T1000 (cell line): ENCODE data around the gene FBXO27.
"Not testable (repeated sequence)": the region's sequence is repeated elsewhere in the genome, so short reads cannot be mapped to it uniquely, and the experiment has no call there.

ENCODE experiments used
- DNase-seq: peaks from one replicate; lab custom pipeline; 2025; ENCODE audit warnings: mixed read lengths; lab: John Stamatoyannopoulos, UW

The FBXO27 gene

GRCh38 chr19:39038098-39038497, 5.7 kb upstream of the FBXO27 start:
- no peak for DNase-seq

GRCh38 chr19:39037194-39037593, 4.8 kb upstream of the FBXO27 start:
- no peak for DNase-seq

DNA sequence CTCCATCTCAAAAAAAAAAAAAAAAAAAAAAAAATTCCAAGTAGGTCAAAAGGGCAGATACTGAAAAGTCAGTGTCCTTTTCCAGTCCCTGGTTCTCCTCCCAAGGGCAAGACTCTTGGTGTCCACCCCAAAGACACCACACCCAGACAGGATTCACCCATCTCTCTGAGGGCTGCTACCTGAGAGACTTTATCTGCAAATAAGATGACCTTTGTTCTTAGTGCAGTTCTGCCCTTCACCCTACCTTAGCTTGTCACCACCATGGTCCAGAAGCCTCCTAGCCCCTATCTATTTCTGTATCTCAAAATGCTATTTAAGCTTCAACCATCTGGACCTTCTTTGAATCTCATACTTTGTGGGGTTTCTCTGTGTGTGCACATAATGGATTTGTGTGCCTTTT, 4.2 kb upstream of the FBXO27 start:
- DNase-seq = no peak

GRCh38 chr19:39031368-39032062, 834 bp downstream of the FBXO27 start:
- DNase-seq = peak; percentile 94

DNA sequence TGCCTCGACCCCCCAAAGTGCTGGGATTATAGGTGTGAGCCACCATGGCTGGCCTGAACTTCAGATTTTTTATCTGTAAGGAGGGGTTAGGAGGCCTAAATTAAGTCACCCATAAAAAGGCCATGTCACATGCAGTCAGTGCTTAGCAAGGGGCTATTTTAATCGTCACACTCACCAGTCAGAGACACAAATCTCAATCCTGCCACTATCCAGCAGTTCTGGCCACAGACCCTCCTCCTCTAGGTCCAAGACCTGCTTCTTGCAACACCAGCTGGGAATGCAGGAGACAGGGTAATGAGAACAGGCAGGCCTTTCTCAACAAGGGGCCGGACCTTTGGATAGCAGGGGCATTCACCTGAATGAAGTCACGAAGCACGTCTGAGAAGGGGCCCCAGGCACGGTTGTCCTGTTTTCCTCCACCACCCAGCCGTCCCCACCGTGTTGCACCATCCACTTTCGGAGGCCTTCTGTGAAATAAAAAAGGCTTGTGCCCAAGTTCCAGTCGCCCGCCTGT, 1.4 kb downstream of the FBXO27 start:
- DNase-seq = no peak

DNA sequence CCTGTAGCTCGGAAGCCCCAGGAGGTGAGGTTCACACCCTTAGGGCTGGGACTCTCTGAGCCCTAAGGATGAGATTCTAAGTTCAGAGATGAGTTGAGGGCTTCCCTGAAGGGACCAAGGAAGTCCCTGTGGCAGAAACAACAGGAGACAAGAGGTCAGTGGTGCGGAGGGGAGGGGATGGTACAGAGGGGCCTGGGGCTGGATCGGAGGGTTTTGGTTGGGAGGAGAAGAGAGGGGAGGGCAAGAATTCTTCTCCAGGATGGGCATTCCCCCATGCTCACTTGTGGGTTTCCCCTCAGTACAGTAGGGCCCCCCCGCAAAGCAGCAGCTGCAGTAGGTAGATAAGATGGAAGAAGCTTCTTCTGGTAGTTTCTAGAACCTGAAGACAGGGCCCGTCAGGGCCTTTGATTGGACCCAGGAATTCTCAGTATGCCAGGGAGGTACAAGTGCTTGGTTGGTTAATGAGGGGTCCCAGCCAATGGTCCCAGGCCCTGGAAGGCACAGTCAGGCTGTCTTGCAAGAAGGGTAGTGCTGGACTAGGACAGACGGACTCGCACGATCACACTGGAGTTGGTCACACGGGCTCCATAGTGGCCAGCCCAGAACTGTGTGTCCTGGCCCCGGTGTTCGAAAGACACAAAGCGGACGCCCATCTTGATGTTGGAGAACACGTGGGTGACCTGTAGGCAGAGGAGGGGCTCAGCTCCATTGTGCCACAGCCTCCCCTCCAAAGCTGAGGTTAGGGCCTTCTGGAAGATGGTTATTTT, 7.3 kb downstream of the FBXO27 start:
- DNase-seq = no peak

DNA sequence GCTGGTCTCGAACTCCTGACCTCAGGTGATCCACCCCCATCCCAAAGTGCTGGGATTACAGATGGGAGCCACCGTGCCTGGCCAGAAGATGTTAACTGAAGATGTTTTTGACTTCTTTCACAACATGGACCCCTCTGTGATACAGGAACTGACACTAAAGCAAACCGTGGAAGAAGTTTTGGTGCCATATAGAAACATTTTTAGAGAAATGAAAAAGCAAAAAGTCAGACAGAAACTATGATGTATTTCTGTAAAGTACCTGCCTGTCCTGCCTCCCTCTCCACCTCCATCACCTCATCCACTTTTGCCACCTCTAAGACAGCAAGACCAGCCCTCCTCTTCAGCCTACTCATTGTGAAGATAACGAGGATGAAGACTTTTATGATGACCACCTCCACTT, 11.3 kb downstream of the FBXO27 start:
- DNase-seq = no peak

DNA sequence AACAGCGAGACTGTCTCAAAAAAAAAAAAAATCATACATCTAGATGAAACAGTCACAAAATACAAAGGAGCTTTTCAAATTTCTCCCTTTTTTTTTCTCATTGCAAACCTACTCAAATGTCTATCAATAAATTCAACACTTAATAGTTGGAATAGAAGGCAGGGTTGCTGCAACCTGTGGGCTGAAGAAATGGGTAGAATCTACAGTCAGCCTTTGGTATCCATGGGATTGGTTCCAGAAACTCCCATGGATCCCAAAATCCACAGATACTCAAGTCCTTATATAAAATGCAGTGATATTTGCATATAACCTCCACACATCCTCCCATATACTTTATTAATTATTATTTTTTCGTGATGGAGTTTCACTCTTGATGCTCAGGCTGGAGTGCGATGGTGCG, 14.7 kb downstream of the FBXO27 start:
- no peak for DNase-seq

DNA sequence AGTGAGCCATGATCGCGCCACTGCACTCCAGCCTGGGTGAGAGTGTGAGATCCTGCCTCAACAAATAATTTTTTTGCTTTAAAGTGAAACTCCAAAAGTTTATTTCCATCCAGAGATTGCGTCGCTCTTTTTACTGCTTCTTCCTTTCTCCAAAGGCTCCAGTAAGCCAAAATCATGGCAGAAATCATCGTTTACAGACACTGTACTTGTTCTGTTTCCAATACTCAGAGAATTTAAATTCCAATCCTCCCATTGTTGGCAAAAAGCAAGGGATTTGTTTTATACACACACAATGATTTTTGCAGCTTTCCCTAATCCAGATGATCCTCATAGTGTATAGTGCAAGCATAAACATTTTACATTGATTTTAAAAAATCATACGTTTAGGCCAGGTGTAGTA, 15.3 kb downstream of the FBXO27 start:
- DNase-seq = no peak

DNA sequence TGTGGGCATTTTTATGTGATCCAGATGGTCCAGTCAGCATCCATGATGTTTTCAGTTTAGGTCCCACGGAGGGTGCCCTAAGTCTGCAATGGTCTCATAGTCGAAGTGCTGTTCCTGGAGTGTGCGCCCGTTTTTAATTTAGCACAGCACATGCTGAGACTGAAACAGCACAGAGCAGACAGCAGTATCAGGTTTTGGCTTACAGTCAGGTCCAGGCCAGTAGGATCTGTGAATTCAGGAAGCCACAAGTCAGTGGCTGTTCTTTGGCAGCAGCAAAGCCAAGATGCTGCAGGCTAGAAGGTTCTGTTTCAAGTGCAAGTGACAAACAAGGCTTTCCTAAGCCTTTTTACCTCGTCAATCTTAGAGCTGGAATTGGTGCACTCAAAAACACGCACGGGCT, 18.3 kb downstream of the FBXO27 start:
- DNase-seq = no peak

DNA sequence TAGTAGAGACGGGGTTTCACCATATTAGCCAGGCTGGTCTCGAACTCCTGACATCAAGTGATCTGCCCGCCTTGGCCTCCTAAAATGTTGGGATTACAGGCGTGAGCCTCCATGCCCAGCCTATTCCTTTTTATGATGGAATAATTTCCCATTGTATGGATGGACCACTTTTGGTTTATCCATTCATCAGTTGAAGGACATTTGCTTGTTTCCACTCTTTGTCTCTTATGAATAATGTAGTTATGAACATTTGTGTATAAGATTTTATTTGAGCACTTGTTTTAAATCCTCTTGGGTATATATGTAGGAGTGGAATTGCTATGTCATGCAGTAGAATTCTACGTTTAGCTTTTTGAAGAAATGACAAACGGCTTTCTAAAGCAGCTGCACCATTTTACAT, 23.3 kb downstream of the FBXO27 start:
- DNase-seq = no peak

- no peak for DNase-seq
Measured at GRCh38 chr19:39008137-39008536, 24.2 kb downstream of the FBXO27 start.

DNA sequence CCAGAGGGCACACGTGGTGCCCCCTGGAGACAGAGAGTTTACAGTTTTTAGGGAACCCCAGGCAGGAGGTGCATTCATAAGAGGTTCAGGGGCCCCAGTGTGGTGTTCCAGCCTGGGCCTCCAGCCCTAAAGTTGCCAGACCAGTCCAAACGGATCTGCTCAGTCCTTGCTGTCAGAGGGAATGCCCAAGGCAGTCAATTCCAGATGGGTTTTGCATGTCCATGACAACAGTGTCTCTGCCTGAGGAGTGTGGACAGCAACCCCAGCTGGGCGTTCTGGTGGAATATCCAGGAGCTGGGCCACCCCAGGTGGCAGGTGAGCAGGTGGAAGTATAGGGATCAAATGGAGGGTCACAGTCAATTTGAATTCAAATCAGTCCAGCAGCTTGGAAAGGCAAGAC, 25.3 kb downstream of the FBXO27 start:
- DNase-seq = no peak

- DNase-seq = no peak
Measured at GRCh38 chr19:39004403-39004802, 27.9 kb downstream of the FBXO27 start.

DNA sequence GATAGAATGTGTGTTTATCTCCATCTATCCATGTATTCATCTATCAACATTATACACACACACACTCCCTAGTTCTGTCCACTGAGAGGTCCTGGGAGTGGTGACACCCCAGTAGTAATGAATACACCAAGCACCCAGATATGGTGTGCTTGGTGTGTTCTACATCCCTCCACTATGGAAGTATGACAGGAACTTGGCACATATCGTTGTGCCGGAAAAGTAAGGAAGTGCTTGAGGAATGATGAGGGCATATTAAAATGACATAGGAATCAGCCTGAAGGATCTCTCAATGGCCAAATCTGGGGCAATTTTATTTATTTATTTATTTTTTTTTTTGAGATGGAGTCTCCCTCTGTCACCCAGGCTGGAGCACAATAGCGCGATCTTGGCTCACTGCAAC, 28.6 kb downstream of the FBXO27 start:
- no peak for DNase-seq

DNA sequence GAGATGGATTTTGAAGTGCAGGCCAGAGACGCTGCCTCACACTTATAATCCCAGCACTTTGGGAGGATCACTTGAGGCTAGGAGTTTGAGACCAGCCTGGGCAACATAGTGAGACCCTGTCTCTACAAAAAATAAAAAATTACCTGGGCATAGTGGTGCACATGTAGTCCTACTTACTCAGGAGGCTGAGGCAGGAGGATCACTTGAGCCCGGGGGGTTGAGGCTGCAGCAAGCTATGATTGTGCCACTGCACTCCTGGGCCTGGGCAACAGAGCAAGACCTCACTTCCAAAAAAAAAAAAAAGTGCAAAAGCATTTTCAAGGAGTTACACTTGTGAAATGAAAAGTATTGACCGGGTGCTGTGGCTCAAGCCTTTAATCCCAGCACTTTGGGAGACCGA, 29.2 kb downstream of the FBXO27 start:
- no peak for DNase-seq

DNA sequence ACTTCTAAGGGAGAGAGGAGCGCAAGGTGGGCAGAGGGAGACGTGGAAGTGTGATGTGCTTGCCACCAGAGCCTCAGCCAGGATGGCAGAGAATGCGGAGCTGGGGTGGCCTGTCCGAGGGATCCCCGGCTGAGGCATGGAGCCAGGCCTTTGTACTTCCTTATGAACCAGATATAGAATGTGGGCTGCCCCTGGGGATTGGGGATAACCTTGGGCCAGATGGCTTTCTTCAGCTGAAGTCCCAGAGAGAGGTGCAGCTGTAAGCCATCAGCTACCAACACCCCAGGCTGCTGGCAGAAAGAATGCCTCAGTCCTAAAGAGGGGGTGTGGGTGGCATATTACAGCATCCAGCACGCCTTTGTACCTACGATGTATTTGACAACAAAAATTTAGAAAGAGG, 31.3 kb downstream of the FBXO27 start:
- no peak for DNase-seq

- not testable (repeated sequence) for DNase-seq
Measured at GRCh38 chr19:38997576-38997975, 34.8 kb downstream of the FBXO27 start.

DNA sequence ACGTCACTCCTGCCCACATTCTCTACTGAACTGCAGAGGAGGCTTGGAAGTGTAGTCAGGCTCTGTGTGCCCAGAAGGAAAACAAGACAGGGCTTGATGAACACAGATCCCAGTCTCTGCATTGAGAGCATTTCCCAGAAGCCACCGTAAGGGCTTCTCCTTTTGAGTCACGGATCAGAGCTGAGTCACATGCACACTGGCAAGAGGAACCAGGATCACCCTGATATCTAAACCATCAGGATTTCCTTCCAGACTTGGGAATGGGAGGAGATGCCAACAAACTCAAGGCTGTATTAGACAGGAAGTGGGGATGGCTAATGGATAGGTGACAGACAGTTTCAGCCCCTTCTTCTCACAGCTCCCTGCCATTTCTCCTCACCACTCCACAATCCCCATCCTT, 39.1 kb downstream of the FBXO27 start:
- peak; percentile 53 for DNase-seq

DNA sequence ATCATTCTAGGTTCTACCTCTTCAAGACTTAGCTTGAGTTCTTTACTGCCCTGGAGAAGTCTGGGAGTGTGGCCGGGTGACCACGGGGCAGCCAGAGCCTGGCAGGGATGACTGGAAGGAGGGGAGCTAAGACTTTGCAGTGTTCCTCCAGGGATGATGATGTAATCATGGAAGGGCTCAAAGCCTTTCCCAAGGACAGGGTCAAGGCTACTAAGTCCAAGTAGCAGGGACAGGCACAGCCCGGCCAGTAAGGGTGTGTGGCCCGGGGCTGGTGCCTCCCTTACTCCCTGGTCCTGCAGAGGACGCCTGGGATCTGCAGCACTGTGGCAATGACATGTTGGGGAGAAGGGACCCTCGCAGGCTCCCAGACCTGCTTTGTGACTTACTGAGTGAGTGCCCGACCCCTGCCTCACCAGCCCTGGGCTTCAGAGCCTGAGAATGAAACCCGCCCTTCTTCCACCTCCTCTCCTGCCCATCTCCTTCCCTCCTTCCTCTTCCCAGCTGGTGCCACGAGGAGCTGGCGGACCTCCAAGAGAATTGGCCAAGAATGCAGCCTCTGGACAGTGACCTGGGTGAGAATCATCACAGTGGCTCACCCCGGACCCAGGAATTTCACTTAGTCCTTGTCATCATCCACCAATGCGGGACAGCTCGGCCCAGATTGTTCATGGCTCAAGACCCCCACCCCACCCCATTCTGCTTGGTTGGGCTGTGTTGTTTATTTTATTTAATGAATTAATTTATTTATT, 41.2 kb downstream of the FBXO27 start:
- peak; percentile 27 for DNase-seq

DNA sequence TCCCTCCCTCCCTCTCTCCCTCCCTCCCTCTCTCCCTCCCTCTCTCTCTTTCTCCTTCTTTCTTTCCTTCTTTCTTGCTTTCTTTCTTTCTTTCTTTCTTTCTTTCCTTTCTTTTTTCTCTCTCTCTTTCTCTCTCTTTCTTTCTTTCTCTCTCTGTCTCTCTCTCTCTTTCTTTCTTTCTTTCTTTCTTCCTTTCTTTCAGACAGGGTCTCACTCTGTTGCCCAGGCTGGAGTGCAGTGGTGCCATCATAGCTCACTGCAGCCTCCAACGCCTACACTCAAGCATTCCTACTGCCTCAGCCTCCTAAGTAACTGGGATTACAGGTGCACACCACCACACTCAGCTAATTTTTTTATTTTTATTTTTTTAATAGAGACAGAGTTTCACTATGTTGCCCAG, 42.7 kb downstream of the FBXO27 start:
- not testable (repeated sequence) for DNase-seq

- DNase-seq = peak; percentile 73
Measured at GRCh38 chr19:38989066-38989605, 43.2 kb downstream of the FBXO27 start.
